GM19238 (cell line): Measurements from ENCODE around the gene PCNX3.

Experiments used
- DNase-seq: peaks from one replicate; pipeline ENCODE4 v3.0.0; 2011; ENCODE audit warnings: low spot score; ENCODE audit not compliant: insufficient read length

The PCNX3 gene

GRCh38 chr11:65615229-65615949, at the start of gene PCNX3:
TSS of gene PCNX3 (plus strand) at chr11:65615776. CDS start at chr11:65616312, 536 bp downstream.
- peak; percentile 100 for DNase-seq

- DNase-seq = no peak
Observed at GRCh38 chr11:65569164-65569972, 46.2 kb upstream of the PCNX3 start.

- peak; percentile 98 for DNase-seq
Observed at GRCh38 chr11:65569973-65570918, 45.3 kb upstream of the PCNX3 start, which contains the start of gene ZNRD2. TSS of gene ZNRD2 (plus strand) at chr11:65570477. CDS start at chr11:65570492, 15 bp downstream.

GRCh38 chr11:65571420-65571819, 44.2 kb upstream of the PCNX3 start:
- no peak for DNase-seq

GRCh38 chr11:65571940-65572339, 43.6 kb upstream of the PCNX3 start:
- no peak for DNase-seq

DNA sequence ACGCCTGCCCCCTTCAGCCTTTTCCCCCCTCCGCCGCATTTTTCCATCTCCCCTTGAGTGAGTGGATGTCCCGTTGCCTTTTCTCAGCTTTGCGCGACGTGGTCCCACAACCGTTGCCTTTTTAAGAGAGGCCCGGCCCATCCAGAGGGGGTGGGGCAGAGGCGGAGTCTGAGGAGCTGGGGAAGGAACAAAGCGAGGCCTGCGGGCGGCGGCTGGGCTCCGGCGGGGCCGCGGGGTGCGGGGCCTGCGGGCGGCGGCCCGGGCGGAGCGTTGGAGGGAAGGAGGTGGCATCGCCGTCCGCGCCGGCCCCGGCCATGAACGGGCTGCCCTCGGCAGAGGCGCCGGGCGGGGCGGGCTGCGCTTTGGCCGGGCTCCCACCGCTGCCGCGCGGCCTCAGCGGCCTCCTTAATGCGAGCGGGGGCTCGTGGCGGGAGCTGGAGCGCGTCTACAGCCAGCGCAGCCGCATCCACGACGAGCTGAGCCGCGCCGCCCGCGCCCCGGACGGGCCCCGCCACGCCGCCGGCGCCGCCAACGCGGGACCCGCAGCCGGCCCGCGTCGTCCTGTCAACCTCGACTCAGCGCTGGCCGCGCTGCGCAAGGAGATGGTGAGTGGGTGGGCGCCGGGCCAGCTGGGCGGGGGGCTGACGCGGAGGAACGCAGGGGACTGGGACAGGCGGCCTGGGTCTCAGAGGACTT, 43.1 kb upstream of the PCNX3 start, which contains the start of gene FAM89B:
TSS of gene FAM89B (plus strand) at position 183 of the 696 bp plus-strand sequence. CDS start at position 315, 132 bp downstream.
- peak; percentile 83 for DNase-seq

GRCh38 chr11:65573391-65574079, 42.0 kb upstream of the PCNX3 start:
- DNase-seq = no peak

GRCh38 chr11:65574109-65574810, 41.3 kb upstream of the PCNX3 start:
- DNase-seq = peak; percentile 98

DNA sequence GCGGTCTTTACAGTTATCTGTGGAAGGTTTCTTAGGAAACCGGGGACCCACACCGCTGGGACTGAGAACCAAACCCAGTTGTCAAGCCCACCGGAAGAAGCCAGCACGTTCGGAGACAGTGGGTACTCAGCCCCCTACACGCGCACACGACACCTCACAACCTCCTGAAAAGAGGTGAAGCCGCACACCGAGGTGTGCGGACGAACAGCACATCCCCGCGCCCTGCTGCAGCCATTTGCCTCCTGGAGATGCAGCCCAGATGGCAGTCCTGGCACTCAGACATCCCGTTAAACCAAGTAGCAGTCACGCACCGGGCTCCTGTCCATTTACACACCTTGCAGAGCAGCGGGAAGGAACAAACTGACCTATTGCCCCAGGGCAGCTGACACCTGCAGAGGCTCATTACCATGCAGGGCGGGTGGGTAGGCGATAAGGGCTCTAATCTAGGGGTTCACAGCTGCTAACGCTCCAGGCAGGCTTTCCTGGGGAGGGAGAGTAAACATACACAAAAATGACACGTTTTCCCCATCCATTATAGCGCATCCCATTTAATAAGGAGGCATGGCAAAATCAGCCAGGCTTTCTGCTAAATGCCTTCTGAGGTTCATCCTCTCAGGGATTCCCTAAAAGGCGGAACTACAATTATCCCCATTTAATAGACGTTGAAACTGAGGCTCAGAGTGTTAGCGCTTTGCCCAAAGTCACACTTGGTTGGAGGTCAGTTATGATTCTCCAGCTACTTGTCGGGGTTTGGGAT, 40.6 kb upstream of the PCNX3 start:
- no peak for DNase-seq

- peak; percentile 92 for DNase-seq
Observed at GRCh38 chr11:65575568-65576231, 39.9 kb upstream of the PCNX3 start, which contains the start of gene EHBP1L1. TSS of gene EHBP1L1 (plus strand) at chr11:65576053. CDS start at chr11:65576303, 250 bp downstream.

- DNase-seq = no peak
Observed at GRCh38 chr11:65576232-65576866, 39.2 kb upstream of the PCNX3 start.

- DNase-seq = no peak
Observed at GRCh38 chr11:65576867-65577755, 38.5 kb upstream of the PCNX3 start.

- no peak for DNase-seq
Observed at GRCh38 chr11:65577756-65578109, 37.8 kb upstream of the PCNX3 start.

- no peak for DNase-seq
Observed at GRCh38 chr11:65578134-65578533, 37.4 kb upstream of the PCNX3 start.

- no peak for DNase-seq
Observed at GRCh38 chr11:65578667-65579066, 36.9 kb upstream of the PCNX3 start.

DNA sequence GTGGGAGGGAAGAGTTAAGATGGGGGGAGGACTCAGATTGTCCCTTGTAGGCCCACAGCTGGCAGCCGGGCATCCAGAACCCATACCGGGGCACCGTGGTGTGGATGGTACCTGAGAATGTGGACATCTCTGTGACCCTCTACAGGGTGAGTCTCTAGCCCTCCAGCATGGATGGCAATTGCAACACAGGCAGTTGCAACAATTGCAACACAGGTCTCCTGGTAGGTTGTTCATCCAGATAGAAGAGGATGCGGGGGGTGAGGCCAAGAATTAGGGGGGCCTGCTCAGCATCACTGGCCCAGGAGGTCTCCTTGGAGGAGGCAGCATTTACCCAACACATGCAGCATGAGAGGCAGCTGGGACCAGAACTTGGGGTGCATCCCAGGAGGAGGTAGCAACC, 36.3 kb upstream of the PCNX3 start:
- DNase-seq = no peak
